OCI-LY3 (cell line): Measurements from ENCODE around the gene PRR16.
A peak's percentile ranks its signal among the peaks of the same experiment; 100 is the strongest.
"Not testable (repeated sequence)": the region's sequence is repeated elsewhere in the genome, so short reads cannot be mapped to it uniquely, and the experiment has no call there.

ENCODE experiments used
- H2AFZ ChIP-seq: fragments of 200-600, 300-600 bp; shearing (Covaris generic); 2 replicates; pipeline ENCODE4 v1.6.0; 2014; ENCODE audit warnings: antibody characterized with exemption, low read depth, low read length
- H3K27ac ChIP-seq: fragments of 200-600, 300-600 bp; sonication (generic); 2 replicates; pipeline ENCODE4 v1.5.1; 2014; ENCODE audit warnings: mild to moderate bottlenecking, low read length, moderate library complexity, mixed read lengths
- H3K27me3 ChIP-seq: fragments of 200-600, 300-600 bp; sonication (generic); 2 replicates; pipeline ENCODE4 v1.6.1; 2014; ENCODE audit warnings: low read depth, low read length, mixed read lengths
- H3K36me3 ChIP-seq: fragments of 200-600, 300-600 bp; sonication (generic); replicated peaks from 2 replicates; pipeline ENCODE3; 2014; ENCODE audit warnings: low read depth, low read length, mixed read lengths
- H3K4me1 ChIP-seq: fragments of 300-600, 200-600 bp; sonication (generic); 2 replicates; pipeline ENCODE4 v1.6.1; 2014; ENCODE audit warnings: low read length, mixed read lengths
- H3K4me2 ChIP-seq: fragments of 200-600, 300-600 bp; sonication (generic); 2 replicates; pipeline ENCODE4 v1.6.1; 2014; ENCODE audit warnings: low read length, mixed read lengths
- H3K4me3 ChIP-seq: fragments of 300-600, 200-600 bp; sonication (generic); 2 replicates; pipeline ENCODE4 v1.5.1; 2014; ENCODE audit warnings: antibody characterized with exemption, mild to moderate bottlenecking, low read length, moderate library complexity
- H3K79me2 ChIP-seq: fragments of 300-600, 200-600 bp; shearing (Covaris generic); 2 replicates; pipeline ENCODE4 v1.6.1; 2014; ENCODE audit warnings: mild to moderate bottlenecking, low read length, mixed read lengths
- H3K9ac ChIP-seq: fragments of 300-600, 200-600 bp; shearing (Covaris generic); 2 replicates; pipeline ENCODE4 v1.6.0; 2014; ENCODE audit warnings: mild to moderate bottlenecking, low read length, moderate library complexity
- H3K9me3 ChIP-seq: fragments of 200-600, 300-600 bp; shearing (Covaris generic); 2 replicates; pipeline ENCODE4 v1.6.1; 2014; ENCODE audit warnings: low read length, mixed read lengths; ENCODE audit not compliant: insufficient read depth
- H4K20me1 ChIP-seq: fragments of 200-600, 300-600 bp; sonication (generic); 2 replicates; pipeline ENCODE4 v1.6.1; 2016; ENCODE audit warnings: low read length, mixed read lengths; ENCODE audit not compliant: insufficient read depth
- CTCF ChIP-seq: fragments of 200-600, 300-600 bp; sonication (generic); IDR thresholded peaks from 2 replicates; pipeline ENCODE4 v1.5.1; 2014; ENCODE audit warnings: antibody characterized with exemption, low read length, low read depth
- EZH2phosphoT487 ChIP-seq: fragments of 200-600 bp; shearing (Covaris generic); IDR thresholded peaks from 2 replicates; pipeline ENCODE4 v1.6.1; 2018; ENCODE audit warnings: antibody characterized with exemption, mixed run types, low read depth

PRR16 gene

GRCh38 chr5:120463991-120464626, at the start of gene PRR16:
TSS of gene PRR16 (plus strand) at chr5:120464300.
- peak within 1 kb of the TSS; percentile 6; the same call in 1 of the 2 replicates for H3K9ac ChIP-seq
- no peaks in the 10 kb centered on the region for H3K79me2 ChIP-seq
- H3K4me2 ChIP-seq, result peak within 1 kb of the TSS; percentile 70
- no peaks in the 10 kb centered on the region for H3K36me3 ChIP-seq
- H3K4me3 ChIP-seq, result peak within 1 kb of the TSS; percentile 58
- peaks cover 24% of the 10 kb centered on the region for H3K4me1 ChIP-seq
- 0 out of 2 replicates have a peak within 1 kb of the TSS, but pooled peaks have one; percentile 10 for H3K27ac ChIP-seq
- no peaks in the 10 kb centered on the region for H3K9me3 ChIP-seq
- no peaks in the 10 kb centered on the region for H4K20me1 ChIP-seq
- TF ChIP-seq EZH2phosphoT487 (no peak), CTCF (no peak)
- no peaks in the 10 kb centered on the region for H3K27me3 ChIP-seq
- peak within 1 kb of the TSS; percentile 82 for H2AFZ ChIP-seq

DNA sequence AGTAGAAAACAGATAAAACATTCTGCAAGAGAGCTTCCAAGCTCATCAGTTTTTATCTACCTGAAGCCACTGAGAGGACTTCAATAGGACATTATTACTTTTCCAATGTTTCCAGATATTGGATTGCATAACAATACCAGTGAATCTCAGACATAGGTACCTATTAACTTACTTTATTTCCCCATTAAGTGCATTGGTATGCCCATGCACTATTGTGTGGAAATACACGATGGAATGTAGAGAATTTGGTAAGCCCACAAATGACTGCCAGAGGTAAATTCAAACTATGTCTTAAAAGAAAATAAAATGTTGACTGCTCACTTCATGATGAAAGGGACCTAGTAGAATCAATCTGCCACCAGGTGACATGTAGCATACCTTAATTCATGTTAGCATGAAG, 48.1 kb upstream of the PRR16 start:
- TF ChIP-seq CTCF (no peak), EZH2phosphoT487 (no peak)
- H2AFZ ChIP-seq, result no peak overlapping the region
- no peak overlapping the region for H3K4me3 ChIP-seq
- no peaks in the 10 kb centered on the region for H4K20me1 ChIP-seq
- H3K9ac ChIP-seq, result no peak overlapping the region
- H3K27ac ChIP-seq, result no peak overlapping the region
- no peaks in the 10 kb centered on the region for H3K79me2 ChIP-seq
- no peaks in the 10 kb centered on the region for H3K27me3 ChIP-seq
- H3K9me3 ChIP-seq, result no peaks in the 10 kb centered on the region
- H3K4me2 ChIP-seq, result no peak overlapping the region
- no peaks in the 10 kb centered on the region for H3K36me3 ChIP-seq
- no peaks in the 10 kb centered on the region for H3K4me1 ChIP-seq

- H3K4me3 ChIP-seq, result no peak overlapping the region
- H3K4me2 ChIP-seq, result no peak overlapping the region
- no peaks in the 10 kb centered on the region for H3K36me3 ChIP-seq
- no peak overlapping the region for H3K9ac ChIP-seq
- no peak overlapping the region for H2AFZ ChIP-seq
- no peaks in the 10 kb centered on the region for H3K9me3 ChIP-seq
- H3K79me2 ChIP-seq, result no peaks in the 10 kb centered on the region
- no peaks in the 10 kb centered on the region for H3K27me3 ChIP-seq
- no peaks in the 10 kb centered on the region for H3K4me1 ChIP-seq
- no peak for TF ChIP-seq EZH2phosphoT487
- no peak for TF ChIP-seq CTCF
- H3K27ac ChIP-seq, result no peak overlapping the region
- H4K20me1 ChIP-seq, result no peaks in the 10 kb centered on the region
These were observed 45.0 kb upstream of the PRR16 start for GRCh38 chr5:120419127-120419526.

DNA sequence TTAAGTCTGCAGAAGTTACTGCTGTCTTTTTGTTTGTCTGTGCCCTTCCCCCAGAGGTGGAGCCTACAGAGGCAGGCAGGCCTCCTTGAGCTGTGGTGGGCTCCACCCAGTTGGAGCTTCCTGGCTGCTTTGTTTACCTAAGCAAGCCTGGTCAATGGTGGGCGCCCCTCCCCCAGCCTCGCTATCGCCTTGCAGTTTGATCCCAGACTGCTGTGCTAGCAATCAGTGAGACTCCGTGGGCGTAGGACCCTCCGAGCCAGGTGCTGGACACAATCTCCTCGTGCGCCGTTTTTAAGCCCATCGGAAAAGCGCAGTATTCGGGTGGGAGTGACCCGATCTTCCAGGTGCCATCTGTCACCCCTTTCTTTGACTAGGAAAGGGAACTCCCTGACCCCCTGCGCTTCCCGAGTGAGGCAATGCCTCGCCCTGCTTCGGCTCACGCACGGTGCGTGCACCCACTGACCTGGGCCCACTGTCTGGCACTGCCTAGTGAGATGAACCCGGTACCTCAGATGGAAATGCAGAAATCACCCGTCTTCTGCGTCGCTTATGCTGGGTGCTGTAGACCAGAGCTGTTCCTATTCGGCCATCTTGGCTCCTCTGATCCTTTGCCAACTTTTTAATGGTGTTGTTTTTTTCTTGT, 37.3 kb upstream of the PRR16 start:
- H3K4me3 ChIP-seq, H3K79me2 ChIP-seq, H2AFZ ChIP-seq, H3K4me2 ChIP-seq, H3K9ac ChIP-seq, H3K36me3 ChIP-seq, H3K27ac ChIP-seq, H3K27me3 ChIP-seq, H3K4me1 ChIP-seq, H3K9me3 ChIP-seq, H4K20me1 ChIP-seq: not testable (repeated sequence)
